Thoracic aorta (tissue), 2 donors: ENCODE results near the gene MPO. TPM values are rescaled to one million over a fixed set of nuclear protein-coding genes. Genes with fewer than 3 reads are reported as not detected.

Experiments used
- ATAC-seq: fragments of 150-250 bp; one replicate; pipeline ENCODE4 v1.8.0; 2017; ENCODE audit warnings: low read depth; ENCODE audit not compliant: insufficient number of reproducible peaks, low FRiP score
- DNase-seq: peaks from one replicate; pipeline ENCODE4 v3.0.0-alpha.2; 2020; ENCODE audit warnings: low spot score
- H3K27ac ChIP-seq, 2 donors: fragments of 200-600 bp; sonication (generic); 1 replicate in 1 of 2; 2 replicates in 1 of 2; pipeline ENCODE4 v1.5.1; 2016; ENCODE audit warnings: mild to moderate bottlenecking in 2 of 2, moderate library complexity in 2 of 2
- H3K27me3 ChIP-seq: fragments of 200-600 bp; sonication (generic); replicated peaks from 2 replicates; pipeline ENCODE4 v1.6.0; 2016; ENCODE audit warnings: mild to moderate bottlenecking; ENCODE audit not compliant: insufficient read depth
- H3K36me3 ChIP-seq: fragments of 200-600 bp; sonication (generic); one replicate; pipeline ENCODE4 v1.5.1; 2016
- H3K4me1 ChIP-seq, 2 donors: fragments of 200-600 bp; sonication (generic); 1 replicate in 1 of 2; 2 replicates in 1 of 2; pipeline versions ENCODE4 v1.5.1 to v1.6.0; 2016; ENCODE audit warnings: low read depth in 2 of 2, mild to moderate bottlenecking in 1 of 2; ENCODE audit not compliant: control insufficient read depth in 1 of 2
- H3K4me3 ChIP-seq: fragments of 200-600 bp; sonication (generic); 2 replicates; pipeline ENCODE4 v1.5.1; 2016; ENCODE audit warnings: mild to moderate bottlenecking
- H3K9me3 ChIP-seq: fragments of 200-600 bp; sonication (generic); 2 replicates; pipeline ENCODE4 v1.5.1; 2016
- CTCF ChIP-seq: fragments of 200-600 bp; sonication (generic); IDR thresholded peaks from one replicate; pipeline ENCODE4 v1.5.1; 2019; ENCODE audit warnings: antibody characterized with exemption
- total RNA-seq, 2 donors: library from RNA; depleted of rRNA; stranded (reverse); fragments of >200 nt; gene quantifications; one replicate each; pipeline versions ENCODE4 v1.1.0 to v1.2.3, GENCODE V29; 2016

The MPO gene
- total RNA-seq, 2 donors from 2014 or later = 0.14 TPM; not detected in 1

GRCh38 chr17:58281511-58282011, 826 bp upstream of the MPO start:
- no peak for DNase-seq
- ATAC-seq = no peak
- no peak for TF ChIP-seq CTCF
- no peaks in the 10 kb centered on the region for H3K36me3 ChIP-seq
- H3K4me3 ChIP-seq = no peak overlapping the region
- H3K27me3 ChIP-seq = no peaks in the 10 kb centered on the region
- no peak overlapping the region for H3K27ac ChIP-seq
- no peaks in the 10 kb centered on the region for H3K9me3 ChIP-seq
- peaks cover 0 to 14% of the 10 kb centered on the region in 2 donors for H3K4me1 ChIP-seq

- no peak for ATAC-seq
These were observed 827 bp downstream of the MPO start for GRCh38 chr17:58279736-58280479.

GRCh38 chr17:58279016-58279711, 1.6 kb downstream of the MPO start:
- no peak for TF ChIP-seq CTCF
- H3K4me3 ChIP-seq = peak overlapping the region; percentile 64
- H3K27me3 ChIP-seq = no peaks in the 10 kb centered on the region
- ATAC-seq = no peak
- H3K36me3 ChIP-seq = no peaks in the 10 kb centered on the region
- DNase-seq = no peak
- no peak overlapping the region for H3K27ac ChIP-seq
- no peaks in the 10 kb centered on the region for H3K9me3 ChIP-seq
- H3K4me1 ChIP-seq = peaks cover 0 to 14% of the 10 kb centered on the region in 2 donors

More at GRCh38 chr17:58279736-58280479, 827 bp downstream of the MPO start:
- Histone ChIP-seq H3K9me3 (no peaks in the 10 kb centered on the region), H3K4me3 (no peak overlapping the region), H3K27ac (no peak overlapping the region), H3K27me3 (no peaks in the 10 kb centered on the region), H3K4me1 (peaks cover 0 to 14% of the 10 kb centered on the region in 2 donors), H3K36me3 (no peaks in the 10 kb centered on the region)
- DNase-seq = no peak
- TF ChIP-seq CTCF = no peak

GRCh38 chr17:58278661-58279015, 2.1 kb downstream of the MPO start:
- no peaks in the 10 kb centered on the region for H3K36me3 ChIP-seq
- H3K4me1 ChIP-seq = peaks cover 0 to 14% of the 10 kb centered on the region in 2 donors
- no peak for ATAC-seq
- H3K27me3 ChIP-seq = no peaks in the 10 kb centered on the region
- TF ChIP-seq CTCF = no peak
- no peaks in the 10 kb centered on the region for H3K9me3 ChIP-seq
- no peak for DNase-seq
- H3K27ac ChIP-seq = no peak overlapping the region
- H3K4me3 ChIP-seq = peak overlapping the region; percentile 64

GRCh38 chr17:58277802-58278595, 2.7 kb downstream of the MPO start:
- DNase-seq (no peak), ATAC-seq (no peak)
- no peak for TF ChIP-seq CTCF
- no peak overlapping the region for H3K27ac ChIP-seq
- no peaks in the 10 kb centered on the region for H3K27me3 ChIP-seq
- H3K36me3 ChIP-seq = no peaks in the 10 kb centered on the region
- H3K4me3 ChIP-seq = no peak overlapping the region
- peaks cover 0 to 14% of the 10 kb centered on the region in 2 donors for H3K4me1 ChIP-seq
- H3K9me3 ChIP-seq = no peaks in the 10 kb centered on the region
